HuH-7 (cell line): ENCODE data around the gene CEACAM18.
A peak's percentile ranks its signal among the peaks of the same experiment; 100 is the strongest.
"Not testable (repeated sequence)": the region's sequence is repeated elsewhere in the genome, so short reads cannot be mapped to it uniquely, and the experiment has no call there.

Source experiments
- DNase-seq: peaks from one replicate; pipeline ENCODE4 v3.0.0; 2011; ENCODE audit warnings: low spot score

CEACAM18 gene

DNA sequence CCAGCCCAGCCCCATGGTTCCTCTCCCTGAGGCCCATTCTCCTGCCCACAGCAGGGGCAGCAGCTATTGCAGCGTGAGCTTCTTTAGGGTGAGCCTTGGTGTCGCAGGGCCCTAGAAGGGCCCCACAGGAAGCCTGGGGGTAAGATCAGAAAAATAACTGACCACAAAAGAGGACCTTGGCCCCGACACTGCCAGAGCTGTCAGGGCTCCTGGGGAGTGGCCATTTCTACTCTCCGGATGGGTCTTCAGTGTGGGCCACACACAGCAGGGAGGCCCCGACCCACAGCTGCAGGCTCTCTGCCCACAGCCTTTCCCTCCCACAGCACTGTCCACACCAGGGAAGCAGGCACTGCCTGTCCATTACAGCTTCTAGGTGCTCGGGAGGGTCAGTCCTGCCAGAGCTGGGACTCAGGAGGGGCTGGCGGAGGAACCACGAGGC, 16.6 kb upstream of the CEACAM18 start:
- DNase-seq, result no peak

DNA sequence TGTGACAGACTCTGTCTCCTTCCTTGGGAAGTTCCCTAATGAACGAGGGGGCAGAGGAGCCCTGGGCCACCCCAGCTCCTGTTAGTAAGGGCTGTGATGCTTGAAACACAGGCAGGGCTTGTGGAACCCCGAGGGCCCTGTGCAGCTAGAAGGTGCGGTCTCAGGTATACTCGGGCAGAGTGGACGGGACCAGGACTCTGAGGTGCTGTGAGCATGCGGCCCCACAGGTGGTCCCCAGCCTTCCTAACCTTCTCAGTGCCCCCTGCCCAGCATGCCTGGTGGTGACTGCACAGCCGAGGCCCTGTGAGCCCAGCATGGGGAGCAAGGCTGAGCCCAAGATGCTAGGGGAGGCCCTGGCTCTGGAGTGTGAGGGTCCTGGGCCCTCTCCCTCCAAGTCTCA, 16.1 kb upstream of the CEACAM18 start:
- DNase-seq, result no peak

DNA sequence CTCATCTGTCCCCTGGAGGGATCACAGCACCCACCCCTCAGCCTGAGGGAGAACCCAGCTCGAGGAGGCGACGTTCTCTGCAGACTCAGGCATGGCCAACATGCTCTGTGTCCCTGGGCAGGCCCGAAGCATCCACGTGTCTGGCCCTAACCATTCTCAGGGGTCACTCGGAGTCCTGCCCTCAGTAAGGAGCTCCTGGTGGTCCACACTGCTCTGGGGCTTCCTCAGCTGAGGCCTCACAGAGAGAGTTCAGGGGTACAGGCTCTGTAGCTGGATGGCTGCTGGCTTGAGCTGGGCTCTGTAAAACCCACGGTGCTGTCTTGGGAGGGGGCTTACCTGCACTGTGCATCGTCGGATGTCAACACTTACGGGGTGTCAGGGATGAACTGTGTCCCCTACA, 15.7 kb upstream of the CEACAM18 start:
- DNase-seq, result no peak

DNA sequence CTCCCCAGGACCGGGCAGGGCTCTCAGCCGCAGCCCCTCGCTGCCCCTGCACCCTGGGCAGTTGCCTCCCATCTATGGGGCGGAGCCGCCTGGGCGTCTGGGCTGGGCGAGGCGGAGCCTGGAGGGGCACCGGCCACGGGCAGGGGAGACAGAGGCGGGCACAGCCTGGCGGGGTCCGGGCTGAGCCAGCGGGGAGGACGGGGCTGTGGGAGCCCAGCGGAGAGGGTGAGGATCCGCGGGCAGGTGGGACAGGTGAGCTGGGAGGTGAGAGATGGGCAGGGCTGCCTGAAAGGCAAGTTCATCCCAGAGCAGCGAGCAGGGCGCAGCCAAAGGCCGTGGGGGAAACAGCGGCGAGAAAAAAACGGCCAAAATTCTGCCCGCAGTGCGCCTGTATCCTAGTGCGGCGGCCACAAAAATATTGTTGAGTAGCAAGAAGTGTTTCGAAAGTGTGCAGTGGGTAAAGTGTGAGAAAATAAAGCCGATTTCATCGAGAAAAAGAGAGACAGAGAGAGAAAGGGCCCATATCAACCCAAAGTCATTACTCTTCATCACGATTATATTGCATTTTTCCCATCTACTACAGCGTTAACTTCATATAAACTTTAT, 14.3 kb upstream of the CEACAM18 start:
- not testable (repeated sequence) for DNase-seq

DNA sequence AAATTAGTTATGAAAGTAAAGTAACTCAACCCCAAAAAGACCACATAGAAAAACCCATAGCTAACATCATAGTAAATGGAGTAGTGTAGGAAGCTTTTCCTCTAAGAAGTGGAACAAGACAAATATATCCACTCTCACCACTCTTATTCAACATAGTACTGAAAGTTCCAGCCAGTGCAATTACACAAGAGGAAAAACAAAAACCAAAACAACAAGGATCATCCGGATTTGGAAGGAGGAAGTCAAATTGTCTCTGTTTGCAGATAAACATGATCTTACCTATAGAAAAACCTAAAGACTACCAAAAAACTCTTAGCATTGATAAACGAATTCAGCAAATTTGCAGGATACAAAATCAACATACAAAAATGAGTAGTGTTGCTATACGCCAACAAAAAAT, 11.6 kb upstream of the CEACAM18 start:
- no peak for DNase-seq

DNA sequence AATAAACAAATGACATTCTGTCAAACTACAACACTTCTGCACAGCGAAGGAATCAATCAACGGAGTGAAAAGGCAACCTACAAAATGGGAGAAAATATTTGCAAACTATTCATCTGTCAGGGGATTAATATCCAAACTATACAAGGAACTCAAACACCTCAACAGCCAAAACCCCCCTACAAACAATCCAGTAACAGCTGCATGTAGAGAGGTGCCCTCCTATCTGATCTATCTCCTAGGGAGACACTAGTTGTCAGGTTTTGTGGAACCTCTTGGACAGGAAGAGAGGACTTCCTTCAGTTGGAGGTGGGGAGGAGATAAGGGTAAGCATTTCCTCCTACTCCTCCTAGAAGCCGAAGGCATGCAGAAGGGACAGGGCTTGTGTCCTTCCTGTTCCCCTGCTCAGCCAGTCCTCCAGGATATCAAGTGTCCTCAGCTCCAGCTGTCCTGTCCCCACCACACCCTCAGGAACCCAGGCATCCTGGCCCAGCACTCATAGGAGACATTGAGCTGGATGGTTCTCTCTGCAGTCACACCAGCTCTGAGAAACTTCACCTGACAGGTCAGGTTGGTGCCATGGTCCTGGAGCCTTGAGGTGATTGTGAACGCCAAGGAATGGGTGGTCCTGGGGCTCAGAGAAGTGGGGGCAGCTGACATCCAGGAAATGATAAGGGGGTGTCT, 10.3 kb upstream of the CEACAM18 start:
- no peak for DNase-seq

DNA sequence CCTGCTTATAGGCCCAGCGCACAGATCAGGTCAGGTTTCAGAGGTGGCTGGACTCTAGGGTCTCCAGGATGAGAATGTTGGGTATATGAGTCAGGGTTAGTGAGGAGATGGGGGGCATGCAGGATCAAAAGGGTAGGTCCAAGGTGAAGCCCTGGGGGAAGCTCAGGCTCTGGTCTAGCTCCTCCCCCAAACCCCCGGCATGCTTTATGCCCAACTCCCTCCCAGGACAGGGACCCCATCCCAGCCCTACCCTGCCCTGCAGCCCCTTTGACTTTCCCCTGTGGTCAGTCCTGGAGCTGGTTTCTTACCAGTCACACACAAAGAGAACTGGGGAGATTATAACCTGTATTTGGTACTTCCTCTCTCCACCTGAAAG, 9.8 kb upstream of the CEACAM18 start:
- DNase-seq, result no peak

DNA sequence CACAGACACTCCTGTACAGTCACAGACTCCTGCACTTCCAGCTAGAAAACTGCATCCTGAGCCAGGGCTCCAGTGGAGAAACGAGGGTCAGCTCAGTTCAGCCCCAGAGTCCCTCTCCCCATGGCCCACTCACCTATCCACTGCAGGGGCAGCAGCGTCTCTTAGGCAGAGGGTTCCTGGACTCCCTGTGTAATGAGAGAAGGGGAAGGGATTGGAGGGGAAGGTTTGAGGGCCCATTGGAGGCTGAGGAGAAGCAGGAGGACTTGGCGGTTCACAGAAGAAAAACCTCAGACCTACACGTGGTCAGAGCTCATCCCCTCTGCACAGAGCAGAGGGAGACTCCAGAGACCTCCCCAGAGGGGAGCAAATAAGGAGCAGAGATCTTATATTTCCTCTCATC, 9.2 kb upstream of the CEACAM18 start:
- DNase-seq, result no peak

DNA sequence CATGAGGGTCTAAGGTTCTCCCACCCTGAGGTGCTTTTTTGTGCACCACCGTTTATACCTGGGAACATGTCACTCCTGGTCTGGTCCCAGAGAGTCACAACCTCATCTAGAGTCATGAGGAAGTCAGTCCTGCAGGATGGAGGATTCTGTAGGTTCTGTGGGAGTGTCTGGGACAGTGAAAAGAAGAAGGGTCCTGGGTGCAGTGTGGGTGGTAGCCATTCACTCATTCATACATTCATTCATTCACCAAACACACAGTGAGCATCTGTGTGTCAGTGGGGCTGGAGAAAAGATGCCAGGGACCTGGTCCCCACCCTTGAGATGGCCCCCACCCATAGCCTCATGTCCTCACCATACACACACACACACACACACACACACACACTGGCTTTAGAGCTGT, 8.7 kb upstream of the CEACAM18 start:
- no peak for DNase-seq

DNA sequence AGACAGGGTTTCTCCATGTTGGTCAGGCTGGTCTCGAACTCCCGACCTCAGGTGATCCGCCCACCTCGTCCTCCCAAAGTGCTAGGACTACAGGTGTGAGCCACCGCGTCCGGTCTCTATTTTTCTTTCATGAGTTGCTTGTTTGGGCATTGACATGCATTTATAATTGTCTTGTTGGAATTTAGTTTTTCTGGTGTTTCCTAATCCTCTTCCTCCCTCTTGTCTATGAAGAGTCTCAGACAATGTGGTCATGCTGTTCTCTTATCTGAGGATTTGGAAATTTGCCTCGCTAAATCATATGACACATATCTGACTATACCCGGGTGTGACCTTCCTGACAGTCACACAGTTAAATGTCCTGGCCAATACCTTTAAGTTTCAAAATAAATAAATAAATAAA, 7.4 kb upstream of the CEACAM18 start:
- DNase-seq, result no peak

DNA sequence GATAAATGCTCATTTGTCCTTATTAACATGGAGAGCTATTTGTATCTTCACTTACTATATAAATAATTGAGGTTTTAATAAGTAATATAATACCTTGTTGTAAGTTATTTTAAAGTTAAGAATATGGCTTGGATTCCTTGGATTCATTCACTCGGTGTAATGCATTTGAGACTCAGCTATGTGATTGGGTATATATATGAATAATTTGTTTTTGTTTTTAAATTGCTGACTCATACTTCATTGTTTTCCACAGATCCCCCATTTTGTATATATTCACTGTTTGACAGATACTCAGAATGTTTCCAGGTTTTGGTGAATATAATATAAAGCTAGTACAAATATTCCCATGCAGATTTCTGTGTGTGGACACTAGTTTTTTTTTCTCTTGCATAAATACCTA, 6.8 kb upstream of the CEACAM18 start:
- DNase-seq, result no peak

DNA sequence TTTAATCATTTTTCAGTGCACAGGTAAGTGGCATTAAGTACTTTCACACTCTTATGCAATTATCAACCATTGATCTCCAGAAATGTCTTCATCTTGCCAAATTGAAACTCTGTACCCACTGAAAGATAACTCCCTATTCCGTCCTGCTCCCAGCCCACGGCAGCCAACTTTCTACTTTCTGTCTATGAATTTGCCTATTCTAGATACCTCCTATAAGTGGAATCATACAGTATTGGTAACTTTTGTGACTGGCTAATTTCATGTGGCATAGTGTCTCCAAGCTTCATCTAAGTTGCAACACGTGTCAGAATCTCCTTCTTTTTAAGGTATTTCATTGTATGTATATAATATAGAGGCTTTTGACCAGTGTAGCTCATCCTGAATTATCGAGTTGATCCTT, 5.7 kb upstream of the CEACAM18 start:
- no peak for DNase-seq

DNA sequence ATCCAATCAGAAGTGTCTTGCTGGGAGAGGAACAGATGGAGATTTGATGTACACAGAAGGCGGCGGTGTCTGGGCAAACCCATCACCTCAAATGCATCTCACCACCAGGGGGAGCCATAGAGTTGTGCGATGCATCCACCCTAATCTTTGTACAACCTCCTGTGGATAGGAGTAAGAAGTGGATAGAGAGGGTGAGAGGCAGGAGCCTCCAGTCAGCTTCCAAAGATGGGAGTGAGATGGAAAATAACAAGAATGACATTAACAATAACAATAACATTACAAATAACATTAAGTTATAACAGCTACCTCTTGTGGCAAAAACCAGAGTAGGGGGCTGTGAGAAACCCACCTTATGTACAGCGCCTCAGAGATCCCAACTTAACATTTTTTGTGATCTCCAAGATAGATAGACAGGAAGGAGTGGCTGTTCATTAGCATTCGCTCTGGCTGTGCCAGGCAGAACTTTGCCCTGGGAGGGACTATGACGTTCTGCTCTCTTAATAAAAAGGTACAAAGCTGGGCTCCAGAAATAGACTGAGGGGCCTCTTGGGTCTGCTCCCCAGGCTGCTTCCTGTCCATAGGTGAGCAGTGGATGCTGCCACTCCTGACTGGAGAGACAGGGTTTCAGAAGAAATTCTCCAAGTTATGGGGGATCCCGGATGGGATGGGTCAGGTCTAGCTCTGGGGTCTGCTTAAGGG, 5.2 kb upstream of the CEACAM18 start:
- peak; percentile 66 for DNase-seq

DNA sequence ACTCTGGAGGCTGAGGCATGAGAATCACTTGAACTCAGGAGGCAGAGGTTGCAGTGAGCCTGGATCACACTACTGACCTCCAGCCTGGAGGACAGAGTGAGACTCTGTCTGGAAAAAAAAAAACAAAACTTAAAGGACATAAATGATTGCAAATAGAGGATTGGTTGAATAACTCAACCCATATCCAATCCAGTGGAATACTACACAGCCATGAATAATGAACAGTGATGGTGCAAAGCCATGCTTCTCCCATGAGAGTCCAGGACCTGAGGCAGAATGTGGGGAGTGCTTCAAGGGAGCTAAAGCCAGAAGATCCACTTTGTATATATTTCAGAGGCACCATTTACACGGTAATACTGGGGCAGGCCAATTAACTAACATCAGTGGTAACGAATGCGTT, 2.2 kb upstream of the CEACAM18 start:
- DNase-seq, result no peak

DNA sequence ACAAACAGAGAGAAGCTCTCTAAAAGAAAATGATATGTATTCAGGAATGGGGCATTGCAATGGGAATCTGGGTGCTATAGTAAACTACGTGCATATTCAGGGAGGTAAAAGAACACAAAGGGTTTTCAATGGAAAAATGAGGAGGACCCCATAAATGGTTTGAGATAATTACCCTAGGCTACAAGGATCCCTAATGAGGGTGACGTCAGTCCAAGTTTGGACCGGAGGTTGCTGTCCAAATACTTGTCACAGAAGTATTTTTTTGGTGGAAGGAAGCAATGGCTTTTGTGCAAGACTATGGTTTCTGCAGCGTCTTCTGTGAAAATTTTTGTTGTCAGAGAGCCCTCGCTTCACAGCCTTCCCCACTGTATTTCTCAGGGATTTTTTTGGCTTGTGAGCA, 995 bp upstream of the CEACAM18 start:
- no peak for DNase-seq

DNA sequence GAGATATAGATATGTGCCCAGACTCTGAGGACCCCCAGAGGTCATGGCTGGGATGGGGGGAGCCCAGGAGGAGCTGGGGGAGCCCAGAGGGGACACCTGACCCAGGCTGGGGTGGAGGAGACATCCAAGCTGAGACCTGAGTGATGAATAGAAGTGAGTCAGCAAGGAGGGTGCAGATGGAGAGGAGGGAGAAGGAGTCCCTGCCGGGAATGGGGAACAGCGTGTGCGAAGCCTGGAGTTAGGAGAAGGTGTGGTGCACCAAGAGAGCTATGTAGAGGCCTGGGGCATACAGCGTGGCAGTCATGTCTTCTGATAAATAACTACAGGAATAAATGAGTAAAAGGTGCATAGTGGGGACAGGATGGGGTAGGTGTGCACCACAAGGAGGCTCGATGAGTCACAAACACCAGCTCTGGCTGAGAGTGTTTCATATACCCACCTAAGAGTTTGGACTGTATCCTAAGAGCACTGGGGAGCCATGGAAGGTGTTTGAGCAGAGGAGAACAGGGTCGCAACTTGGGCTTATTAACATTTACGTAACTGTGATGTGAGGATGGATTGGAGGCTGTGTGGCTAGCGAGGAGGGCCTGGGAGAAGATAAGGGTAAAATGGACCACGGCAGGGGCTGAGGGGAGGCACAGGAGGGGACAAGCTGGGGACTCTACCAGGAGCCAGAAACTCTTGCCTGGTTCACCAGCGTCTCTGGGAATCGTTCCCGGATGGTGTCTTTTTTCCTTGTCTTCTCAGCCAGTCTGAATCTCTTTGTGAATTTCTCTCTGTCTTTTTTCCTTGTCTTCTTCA, 1.4 kb downstream of the CEACAM18 start:
- no peak for DNase-seq

DNA sequence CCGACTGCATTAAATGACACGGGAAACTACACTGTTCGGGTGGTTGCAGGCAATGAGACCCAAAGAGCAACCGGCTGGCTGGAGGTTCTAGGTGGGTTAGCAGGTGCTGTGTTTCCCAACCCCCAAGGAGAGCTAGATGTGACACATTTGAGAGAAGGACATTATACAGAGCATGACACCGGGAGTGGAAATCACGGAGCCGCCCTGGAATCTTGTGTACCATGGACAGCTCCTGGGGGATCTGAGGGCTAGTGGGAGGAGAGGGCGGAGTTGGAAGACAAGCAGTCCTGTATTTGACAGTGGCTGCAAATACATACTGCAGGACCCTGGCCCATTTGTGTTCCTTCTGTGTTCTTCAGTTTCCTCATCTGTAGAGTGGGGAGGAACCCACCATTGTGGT, 2.3 kb downstream of the CEACAM18 start:
- peak; percentile 22 for DNase-seq

DNA sequence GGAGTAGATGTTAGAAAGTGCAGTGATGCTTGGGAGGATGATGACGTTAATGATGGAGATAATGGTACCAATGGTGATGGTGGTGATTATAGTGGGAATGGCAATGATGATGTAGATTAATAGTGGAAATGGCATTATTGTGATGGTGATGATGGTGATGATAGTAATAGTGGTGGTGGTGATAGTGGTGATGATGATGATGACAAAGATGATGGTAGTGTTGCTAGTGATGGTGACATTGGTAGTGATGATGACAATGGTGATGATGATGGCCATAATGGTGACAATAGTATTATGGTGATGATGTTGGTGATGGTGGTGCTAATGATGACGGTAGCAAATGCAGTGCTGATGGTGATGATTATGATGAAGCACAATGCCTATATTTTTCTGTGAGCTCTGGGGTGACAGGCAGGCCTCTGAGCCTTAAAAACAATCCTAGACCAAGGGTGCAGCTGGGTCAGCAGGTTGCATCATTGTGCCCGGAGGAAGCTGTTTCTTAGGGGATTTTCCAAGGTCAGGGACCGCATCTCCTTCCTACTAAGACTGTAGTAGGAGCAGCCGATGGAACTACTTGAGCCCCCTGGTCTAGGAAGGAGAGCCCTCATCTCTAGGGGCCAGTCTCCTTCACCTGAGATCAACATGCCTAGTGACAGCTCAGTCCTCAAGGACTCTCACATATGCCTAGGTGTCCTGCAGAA, 7.8 kb downstream of the CEACAM18 start:
- no peak for DNase-seq

DNA sequence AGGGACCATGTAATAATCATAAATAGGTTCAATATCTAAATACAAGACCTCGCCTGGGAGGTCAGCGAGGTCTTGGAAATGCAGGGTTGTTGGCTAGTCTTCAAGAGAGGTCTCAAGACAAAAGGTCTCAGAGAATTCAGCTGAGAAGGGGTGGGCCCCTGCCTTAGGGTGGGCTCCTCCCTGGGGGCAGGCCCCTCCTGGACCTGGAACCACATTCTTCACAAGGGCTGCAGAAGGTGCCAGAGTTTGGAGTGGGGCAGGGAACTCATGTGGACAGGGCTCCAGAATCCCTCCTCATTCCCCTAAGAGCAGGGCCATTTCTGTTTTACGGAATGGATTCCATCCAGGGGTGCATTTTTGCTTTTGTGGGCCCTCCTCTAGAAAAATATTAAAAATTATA, 10.2 kb downstream of the CEACAM18 start:
- no peak for DNase-seq

DNA sequence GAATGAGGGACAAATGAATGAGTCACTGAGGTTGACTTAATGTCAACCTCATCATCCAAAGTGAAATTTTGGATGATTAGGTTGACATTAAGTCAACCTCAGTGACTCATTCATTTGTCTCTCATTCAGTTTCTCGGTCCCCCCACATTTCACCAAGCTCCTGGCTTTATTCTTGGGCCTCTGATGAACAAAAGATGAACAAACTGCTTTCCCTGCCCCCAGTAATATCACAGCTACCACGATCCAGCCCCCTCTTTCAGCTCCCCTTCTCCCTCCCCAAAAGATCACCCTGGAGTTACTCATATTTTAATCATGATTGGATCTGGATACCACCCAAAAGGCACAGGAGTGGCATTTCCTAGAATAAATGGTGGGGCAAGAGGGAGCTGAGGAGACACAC, 10.8 kb downstream of the CEACAM18 start:
- no peak for DNase-seq

DNA sequence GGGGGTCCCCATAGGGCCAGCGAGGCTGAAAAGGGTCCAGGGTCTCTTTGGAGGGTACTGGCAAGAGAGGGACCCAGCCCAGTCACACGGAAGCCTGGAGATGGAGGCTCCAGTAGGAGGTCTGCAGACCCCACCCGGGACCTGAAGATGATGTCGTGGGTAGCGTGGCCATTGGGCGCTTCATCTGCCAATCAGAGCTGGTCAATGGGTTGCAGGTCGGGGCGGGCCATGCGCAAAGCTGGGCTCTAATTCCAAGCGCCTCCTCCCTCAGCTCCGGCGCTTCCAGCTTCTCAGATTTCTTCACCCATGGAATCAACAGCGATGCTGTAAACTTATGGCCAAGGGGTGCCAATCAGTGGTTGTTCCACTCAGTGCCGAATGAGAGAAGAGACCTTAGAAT, 12.3 kb downstream of the CEACAM18 start:
- no peak for DNase-seq

DNA sequence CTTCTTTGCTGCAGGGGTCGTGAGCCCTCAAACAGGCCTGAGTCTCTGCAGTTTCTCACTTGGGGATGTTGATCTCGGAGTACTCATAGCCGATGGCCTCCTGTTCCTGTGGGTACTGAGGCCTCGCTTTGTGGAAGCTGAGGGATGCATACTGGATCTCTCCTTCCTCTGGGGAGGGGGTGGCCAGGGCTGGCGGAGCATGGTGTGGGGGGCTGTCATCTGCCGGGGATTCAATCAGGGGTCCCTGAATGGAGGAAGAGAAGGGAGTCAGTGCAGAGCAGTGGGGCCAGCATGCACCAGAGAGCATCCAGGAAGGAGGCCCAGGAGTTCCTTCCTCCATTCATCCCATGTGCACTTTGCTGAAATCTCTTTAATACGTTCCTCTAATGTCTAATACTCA, 13.2 kb downstream of the CEACAM18 start:
- no peak for DNase-seq
